WERI-Rb-1 (cell line): Measurements from ENCODE around the gene HIVEP3.

Experiments
- DNase-seq: peaks from one replicate; pipeline ENCODE4 v3.0.0-alpha.2; 2020
- H3K27ac ChIP-seq: fragments of 250-450 bp; sonication (Bioruptor Pico); 2 replicates; pipeline ENCODE4 v1.5.1; 2020; ENCODE audit warnings: mild to moderate bottlenecking, moderate library complexity
- H3K27me3 ChIP-seq: fragments of 250-450 bp; sonication (Bioruptor Pico); 2 replicates; pipeline ENCODE4 v1.5.1; 2021; ENCODE audit warnings: mild to moderate bottlenecking, low read depth, moderate library complexity; ENCODE audit not compliant: insufficient read depth, severe bottlenecking
- H3K36me3 ChIP-seq: fragments of 250-450 bp; sonication (Bioruptor Pico); 2 replicates; pipeline ENCODE4 v1.5.1; 2020; ENCODE audit warnings: mild to moderate bottlenecking, moderate library complexity
- H3K4me3 ChIP-seq: 2 replicates; pipeline ENCODE4 v1.5.1; 2011; ENCODE audit warnings: low read depth, mild to moderate bottlenecking, control low read depth, low read length
- H3K9me3 ChIP-seq: fragments of 250-450 bp; sonication (Bioruptor Pico); 2 replicates; pipeline ENCODE4 v1.5.1; 2021; ENCODE audit warnings: mild to moderate bottlenecking, moderate library complexity; ENCODE audit not compliant: severe bottlenecking
- TF ChIP-seq, protein P1 (sequence below): IDR thresholded peaks from 2 replicates; pipeline ENCODE4 v1.5.1; 2011; ENCODE audit warnings: low read depth, mild to moderate bottlenecking, control low read depth, inconsistent platforms, low read length

Gene HIVEP3

DNA sequence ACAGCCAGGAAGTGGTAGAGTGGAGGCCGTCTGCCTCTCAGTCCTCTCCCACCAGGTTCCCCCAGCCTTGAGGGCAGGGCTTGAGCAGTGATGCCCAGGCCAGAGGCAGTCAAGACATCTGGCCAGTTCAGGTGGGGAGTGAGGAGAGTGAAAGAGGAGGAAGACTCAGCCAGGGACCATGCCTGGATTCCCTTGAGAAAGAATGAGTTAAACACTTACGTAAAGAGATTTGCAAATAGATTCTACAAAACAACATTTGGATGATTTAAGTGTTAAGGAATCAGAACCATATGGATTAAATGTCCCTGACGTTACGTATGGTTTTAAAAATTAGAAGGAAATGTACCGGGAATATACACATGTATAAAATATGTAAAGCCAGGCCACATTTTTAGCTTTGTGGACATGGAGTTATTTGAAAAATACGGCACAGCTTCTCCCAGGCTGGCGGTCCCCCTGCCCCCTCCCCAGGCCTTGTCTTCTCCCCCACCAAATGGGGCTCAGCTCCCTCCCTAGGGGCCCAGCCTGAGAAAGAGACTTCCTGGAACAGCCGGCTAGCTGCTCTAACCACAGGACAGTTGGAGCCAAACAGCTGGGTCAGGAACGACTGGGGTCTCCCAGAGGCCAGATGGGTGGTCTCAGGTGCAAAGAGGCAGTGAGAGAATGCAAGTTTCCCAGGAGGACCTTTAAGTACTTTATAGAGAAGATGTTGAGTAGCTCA, 245.9 kb downstream of the HIVEP3 start:
- H3K36me3 ChIP-seq, result no peaks in the 10 kb centered on the region
- no peak overlapping the region for H3K4me3 ChIP-seq
- H3K27me3 ChIP-seq, result no peaks in the 10 kb centered on the region
- DNase-seq, result no peak
- H3K27ac ChIP-seq, result no peak overlapping the region
- no peaks in the 10 kb centered on the region for H3K9me3 ChIP-seq
- TF ChIP-seq, protein P1, sequence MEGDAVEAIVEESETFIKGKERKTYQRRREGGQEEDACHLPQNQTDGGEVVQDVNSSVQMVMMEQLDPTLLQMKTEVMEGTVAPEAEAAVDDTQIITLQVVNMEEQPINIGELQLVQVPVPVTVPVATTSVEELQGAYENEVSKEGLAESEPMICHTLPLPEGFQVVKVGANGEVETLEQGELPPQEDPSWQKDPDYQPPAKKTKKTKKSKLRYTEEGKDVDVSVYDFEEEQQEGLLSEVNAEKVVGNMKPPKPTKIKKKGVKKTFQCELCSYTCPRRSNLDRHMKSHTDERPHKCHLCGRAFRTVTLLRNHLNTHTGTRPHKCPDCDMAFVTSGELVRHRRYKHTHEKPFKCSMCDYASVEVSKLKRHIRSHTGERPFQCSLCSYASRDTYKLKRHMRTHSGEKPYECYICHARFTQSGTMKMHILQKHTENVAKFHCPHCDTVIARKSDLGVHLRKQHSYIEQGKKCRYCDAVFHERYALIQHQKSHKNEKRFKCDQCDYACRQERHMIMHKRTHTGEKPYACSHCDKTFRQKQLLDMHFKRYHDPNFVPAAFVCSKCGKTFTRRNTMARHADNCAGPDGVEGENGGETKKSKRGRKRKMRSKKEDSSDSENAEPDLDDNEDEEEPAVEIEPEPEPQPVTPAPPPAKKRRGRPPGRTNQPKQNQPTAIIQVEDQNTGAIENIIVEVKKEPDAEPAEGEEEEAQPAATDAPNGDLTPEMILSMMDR, result no peak

DNA sequence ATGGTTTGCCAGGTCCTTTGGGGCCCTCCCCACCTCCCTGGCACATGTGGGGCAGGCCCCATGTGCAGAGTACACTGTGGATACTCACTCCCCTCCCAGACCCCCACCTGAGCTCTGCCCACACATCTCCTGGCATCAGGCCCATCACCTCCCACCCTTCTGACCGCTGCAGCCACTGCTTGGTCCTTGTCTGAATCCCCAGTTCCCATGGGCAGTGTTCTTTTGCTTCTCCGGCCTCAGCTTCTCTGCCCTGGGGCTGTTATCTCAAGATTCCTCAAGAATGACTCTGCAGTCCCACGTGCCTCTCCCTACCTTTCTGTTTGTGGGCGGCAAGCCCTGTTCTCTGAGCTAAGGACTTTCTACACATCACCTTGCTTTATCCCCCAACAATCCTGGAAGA, 246.5 kb downstream of the HIVEP3 start:
- H3K27ac ChIP-seq, result no peak overlapping the region
- H3K36me3 ChIP-seq, result no peaks in the 10 kb centered on the region
- no peak for DNase-seq
- no peak overlapping the region for H3K4me3 ChIP-seq
- no peaks in the 10 kb centered on the region for H3K9me3 ChIP-seq
- H3K27me3 ChIP-seq, result no peaks in the 10 kb centered on the region
- TF ChIP-seq, protein P1, result no peak

DNA sequence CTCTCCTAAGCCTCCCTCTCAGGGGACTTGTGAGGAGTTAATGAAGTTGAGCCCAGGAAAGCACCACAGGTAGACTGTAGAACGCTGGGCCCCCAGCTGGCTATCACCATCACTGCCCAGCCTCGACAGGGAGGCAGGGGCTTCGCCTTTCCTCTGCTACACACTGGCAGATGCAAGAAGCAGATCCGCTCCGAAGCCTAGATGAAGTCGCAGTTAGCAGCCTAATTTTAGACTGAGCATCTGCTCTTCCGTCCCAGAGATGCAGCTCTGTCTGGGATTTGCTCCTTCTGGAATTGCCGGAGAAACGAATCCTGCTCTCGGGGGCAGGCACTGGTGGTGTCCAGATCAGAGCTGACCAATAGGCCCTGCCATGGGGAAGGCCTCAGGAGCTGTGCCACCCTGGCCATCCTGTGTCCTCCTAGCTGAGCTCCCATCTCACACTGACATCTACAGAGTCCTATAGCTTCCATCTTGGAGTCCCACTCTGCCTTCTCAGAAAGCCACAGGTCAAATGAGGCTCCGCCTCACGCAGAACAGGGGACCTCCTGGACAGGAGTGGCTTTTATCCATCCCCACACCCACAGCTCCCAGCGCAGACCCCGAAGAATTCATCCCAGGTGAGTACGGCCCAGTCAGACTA, 247.5 kb downstream of the HIVEP3 start:
- Histone ChIP-seq H3K9me3 (no peaks in the 10 kb centered on the region), H3K36me3 (no peaks in the 10 kb centered on the region), H3K27me3 (no peaks in the 10 kb centered on the region), H3K4me3 (no peak overlapping the region), H3K27ac (no peak overlapping the region)
- no peak for DNase-seq
- TF ChIP-seq, protein P1, result no peak

DNA sequence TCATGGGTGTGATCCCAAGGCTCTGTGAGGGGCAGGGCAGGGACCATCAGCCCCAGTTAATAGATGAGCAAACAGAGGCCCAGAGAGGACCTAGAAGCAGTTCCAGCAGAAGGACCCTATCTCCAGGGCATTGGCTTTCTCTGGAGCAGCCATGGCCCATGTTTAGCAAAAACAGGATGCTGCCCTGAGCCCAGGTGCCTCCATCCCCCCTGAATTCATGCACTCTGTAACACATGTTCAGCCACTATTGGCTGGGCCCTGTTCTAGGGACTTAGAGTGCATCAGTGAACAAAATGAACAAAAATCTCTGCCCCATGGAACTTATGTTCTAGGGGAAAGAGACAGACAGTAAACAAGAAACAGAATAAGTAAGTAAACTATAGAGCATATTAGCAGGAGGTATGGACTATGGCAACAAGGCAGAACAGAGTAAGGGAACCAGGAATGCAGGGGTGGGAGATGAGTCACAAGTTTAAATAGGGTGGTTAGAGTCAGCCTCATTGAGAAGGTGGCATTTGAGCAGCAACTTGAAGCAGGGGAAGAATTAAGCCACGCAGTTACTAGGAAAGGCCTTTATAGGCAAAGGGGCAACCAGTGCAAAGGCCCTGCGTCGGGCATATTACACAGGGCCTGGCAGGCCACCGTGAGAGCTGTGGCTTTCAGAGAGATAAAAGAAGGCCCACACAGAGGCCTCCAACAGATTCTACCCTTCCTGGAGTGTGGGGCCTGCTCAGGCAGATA, 248.3 kb downstream of the HIVEP3 start:
- TF ChIP-seq, protein P1, result no peak
- no peak for DNase-seq

DNA sequence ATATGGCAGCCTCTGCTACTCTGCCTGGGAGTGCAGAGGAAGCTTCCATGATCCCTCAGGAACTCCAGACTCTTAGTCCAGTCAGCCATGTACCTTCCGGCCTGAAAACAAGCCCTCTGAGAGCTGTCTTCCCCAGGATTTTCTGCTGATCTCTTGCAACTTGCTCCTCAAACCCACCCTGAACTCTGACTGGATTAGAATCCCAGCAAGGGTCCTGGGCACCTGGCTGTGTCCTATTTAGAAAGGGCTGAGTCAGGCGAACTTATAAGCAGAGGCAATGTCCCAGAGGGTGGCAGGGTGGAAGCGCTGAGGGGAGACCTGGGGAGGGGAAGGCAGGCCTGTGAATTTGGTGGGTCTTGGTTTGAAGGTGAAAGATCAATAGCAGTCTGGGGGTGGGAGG, 249.8 kb downstream of the HIVEP3 start:
- Histone ChIP-seq H3K27ac (no peak overlapping the region; the same call in 1 of the 2 replicates), H3K36me3 (no peaks in the 10 kb centered on the region), H3K27me3 (no peaks in the 10 kb centered on the region), H3K9me3 (no peaks in the 10 kb centered on the region), H3K4me3 (no peak overlapping the region)
- TF ChIP-seq, protein P1, result no peak
- no peak for DNase-seq

More for the DNA sequence above, 248.3 kb downstream of the HIVEP3 start:
- Histone ChIP-seq H3K9me3 (no peaks in the 10 kb centered on the region), H3K4me3 (no peak overlapping the region), H3K27me3 (no peaks in the 10 kb centered on the region), H3K27ac (no peak overlapping the region), H3K36me3 (no peaks in the 10 kb centered on the region)
